Ramos (cell line): Measurements from ENCODE around the gene TMEM263.

Experiments used
- in situ Hi-C: fragments of 300-500 bp; cut with MboI; formaldehyde crosslinking; loops from one replicate; pipeline ENCODE4 v1.14.3; 2022; ENCODE audit warnings: low sequenced_read_pairs; ENCODE audit not compliant: unreplicated experiment

Gene TMEM263

DNA sequence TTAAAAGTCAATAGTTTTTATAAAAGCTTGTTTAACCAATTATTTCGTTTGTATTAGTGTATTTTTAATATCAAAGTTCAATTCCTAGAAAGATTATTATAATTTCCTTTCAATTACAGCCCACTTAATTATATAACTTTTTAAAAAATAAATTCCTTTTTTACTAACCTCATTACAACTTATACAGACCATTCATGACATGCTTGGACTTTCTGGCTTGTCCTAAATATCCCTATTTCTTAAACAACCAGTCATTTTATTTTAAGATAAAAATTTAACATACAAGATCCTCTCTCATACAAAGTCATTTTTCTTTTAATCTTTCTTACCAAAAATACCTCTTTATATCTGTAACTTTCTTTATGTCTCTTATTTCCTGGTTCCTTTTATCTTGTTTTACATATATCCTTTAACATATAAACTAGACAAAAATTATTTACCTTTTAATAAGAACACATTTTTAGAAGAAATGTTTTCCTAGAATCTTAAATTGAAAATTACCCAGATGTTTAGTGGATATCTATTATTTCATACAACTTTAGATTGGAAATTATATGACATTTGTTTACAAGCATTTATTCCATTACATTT is 10.4 kb upstream of the TMEM263 start:
- in situ Hi-C loops: no loop called here

DNA sequence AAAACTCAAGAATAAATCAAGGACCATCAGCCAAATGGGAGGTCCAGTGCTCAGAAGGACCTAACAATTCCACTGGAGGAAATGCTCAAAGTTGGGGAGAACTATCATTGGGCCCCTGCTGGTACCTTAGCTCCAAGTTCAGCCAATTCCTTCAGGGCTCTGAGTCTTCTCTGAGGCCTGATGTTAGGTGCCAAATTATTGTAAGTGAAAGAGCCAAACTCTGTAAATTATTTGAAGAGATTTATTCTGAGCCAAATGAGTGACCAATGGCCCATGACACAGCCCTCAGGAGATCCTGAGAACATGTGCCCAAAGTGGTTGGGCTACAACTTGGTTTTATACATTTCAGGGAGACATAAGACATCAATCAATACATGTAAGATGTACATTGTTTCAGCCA is 8.2 kb upstream of the TMEM263 start:
- in situ Hi-C loops: no loop called here

- in situ Hi-C loops: loop anchor here (25.0 kb wide), 1 partner anchor 1687 kb away; the partner anchor contains the start of gene SELPLG
These were observed 5.1 kb upstream of the TMEM263 start for GRCh38 chr12:106950591-106950990.

GRCh38 chr12:106953352-106954250 is 2.1 kb upstream of the TMEM263 start:
- in situ Hi-C loops: loop anchor here (25.0 kb wide), 1 partner anchor 1684 kb away; the partner anchor contains the start of gene SELPLG

DNA sequence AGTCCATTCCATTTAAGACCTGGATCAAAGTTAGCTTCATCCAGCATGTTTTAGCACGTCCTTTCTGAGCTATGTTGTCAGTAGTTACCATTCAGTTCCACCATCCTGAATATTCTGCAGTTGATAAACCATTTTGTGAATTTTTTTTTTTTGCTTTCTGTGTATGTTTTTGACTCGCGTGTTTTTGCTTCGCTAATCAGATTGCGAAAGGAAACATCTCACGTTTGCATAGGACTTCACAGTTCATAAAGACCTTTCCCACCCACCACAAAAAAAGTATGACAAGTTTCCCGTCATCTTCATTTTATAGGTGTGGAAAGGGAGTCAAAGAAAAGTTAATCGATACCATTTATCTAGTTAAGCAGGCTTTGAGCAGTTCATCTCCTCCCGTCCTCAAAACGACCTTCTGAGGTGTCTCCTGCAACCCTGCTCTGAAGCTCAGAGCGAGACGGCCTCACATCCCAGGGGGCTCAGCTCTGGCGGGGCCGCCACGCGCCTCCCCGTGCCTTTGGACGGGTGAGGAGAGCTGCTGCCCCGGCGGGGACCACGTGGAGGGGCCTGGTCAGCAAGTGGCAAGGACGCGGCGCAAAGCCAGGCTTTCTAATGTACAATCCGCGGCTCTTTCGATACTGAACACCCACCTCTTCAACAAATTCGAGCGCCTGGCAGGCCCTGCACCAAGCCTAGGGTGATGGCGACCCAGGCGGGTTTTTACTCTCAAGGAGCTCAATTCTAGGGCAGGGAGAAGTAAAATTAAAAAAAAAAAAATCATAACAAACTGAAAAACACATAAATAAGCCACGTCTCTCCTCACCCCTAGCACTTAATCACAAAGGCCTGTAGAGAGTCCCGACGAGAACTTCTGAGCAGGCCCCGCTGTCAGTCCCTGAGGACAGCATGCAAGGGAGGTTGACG is 988 bp upstream of the TMEM263 start:
- in situ Hi-C loops: loop anchor here (25.0 kb wide), 1 partner anchor 1683 kb away; the partner anchor contains the start of gene SELPLG

GRCh38 chr12:106956048-106956578 is 406 bp downstream of the TMEM263 start:
- in situ Hi-C loops: loop anchor here (25.0 kb wide), 1 partner anchor 1681 kb away; the partner anchor contains the start of gene SELPLG

GRCh38 chr12:106957583-106957982 is 1.9 kb downstream of the TMEM263 start:
- in situ Hi-C loops: loop anchor here (25.0 kb wide), 1 partner anchor 1680 kb away; the partner anchor contains the start of gene SELPLG

DNA sequence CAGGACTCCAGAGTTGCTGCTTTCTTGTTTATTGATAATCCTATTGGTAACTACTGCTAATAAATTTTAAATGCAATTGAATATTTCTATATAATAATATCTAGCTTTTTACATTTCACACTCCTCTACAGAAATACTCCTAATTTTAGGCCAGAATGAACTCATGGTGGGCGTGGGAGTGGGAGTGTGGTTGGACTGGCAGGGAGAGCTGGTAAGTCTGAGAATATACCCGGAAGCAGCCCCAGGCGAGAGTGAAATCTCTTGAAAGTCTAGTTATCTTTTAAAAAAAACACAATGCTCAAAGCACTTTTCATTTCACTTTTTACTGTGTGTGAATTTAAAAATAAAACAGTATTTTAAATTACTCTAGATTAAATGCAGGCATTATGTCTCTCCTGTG is 4.7 kb downstream of the TMEM263 start:
- in situ Hi-C loops: loop anchor here (25.0 kb wide), 1 partner anchor 1677 kb away; the partner anchor contains the start of gene SELPLG

DNA sequence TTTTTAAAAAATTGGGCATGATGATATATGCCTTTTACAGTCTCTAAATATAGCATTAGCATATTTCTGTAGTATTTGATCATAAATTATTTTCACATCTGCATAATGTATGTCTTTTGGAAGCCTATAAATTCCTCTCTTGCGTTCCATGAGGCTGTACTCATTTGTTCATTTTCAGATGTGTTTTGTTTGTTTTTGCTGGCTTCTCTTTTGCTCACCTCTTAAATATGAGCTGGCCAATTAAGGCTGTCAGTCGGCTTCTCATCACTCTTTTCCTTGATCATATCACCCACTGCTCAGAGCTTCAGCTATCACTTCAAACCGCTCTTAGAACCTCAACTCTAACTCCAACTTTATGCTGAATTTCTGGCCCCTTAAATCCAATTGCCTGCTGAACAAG is 6.6 kb downstream of the TMEM263 start:
- in situ Hi-C loops: loop anchor here (25.0 kb wide), 1 partner anchor 1675 kb away; the partner anchor contains the start of gene SELPLG

DNA sequence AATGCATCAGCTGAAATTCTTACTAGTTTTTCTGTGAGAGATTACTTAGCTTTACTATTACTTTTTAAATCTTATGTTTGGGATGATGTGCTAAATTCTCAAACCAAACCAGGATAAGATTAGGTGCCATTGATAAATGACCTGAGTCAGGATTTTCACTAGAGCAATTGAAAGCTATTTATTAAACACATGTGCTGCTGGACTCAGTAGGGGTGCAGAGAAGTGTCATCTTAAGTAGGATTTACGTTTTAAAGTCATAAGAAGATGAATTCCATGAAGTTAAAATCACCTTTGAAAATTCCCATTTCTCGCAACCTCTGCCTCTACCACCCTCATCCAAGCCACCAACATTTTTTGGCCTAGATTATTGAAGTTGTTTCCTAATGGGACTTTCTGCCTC is 8.8 kb downstream of the TMEM263 start:
- in situ Hi-C loops: loop anchor here (25.0 kb wide), 1 partner anchor 1673 kb away; the partner anchor contains the start of gene SELPLG

DNA sequence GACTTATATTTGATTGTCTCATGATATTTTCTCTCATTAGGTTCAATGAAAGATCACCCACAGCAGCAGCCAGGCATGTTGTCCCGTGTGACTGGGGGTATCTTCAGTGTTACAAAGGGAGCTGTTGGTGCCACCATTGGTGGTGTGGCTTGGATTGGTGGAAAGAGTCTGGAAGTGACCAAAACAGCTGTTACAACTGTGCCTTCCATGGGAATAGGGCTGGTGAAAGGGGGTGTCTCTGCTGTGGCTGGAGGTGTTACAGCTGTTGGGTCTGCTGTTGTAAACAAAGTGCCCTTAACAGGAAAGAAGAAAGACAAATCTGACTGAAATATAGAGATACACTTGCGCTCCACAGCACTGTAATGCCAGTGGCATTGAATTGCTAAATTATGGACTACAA is 15.4 kb downstream of the TMEM263 start:
- in situ Hi-C loops: loop anchor here (25.0 kb wide), 1 partner anchor 1666 kb away; the partner anchor contains the start of gene SELPLG

DNA sequence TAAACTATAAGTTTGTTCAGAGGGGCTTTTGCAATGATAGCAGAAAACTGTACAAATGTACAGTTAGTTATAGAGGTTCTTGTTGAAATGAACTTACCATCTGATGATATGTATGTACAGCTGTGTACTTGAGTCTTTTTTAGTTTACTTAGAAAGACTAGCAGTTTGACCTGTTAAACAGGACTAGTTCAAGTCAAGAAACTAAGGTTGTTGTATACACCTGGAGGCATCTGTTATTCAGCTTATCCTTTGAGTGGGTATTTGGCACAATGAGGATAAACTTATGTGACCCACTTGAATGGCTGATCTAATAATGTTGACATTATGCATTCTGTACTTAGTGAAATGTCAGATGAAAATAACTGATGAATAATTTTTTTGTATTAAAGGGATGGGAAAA is 17.8 kb downstream of the TMEM263 start:
- in situ Hi-C loops: loop anchor here (25.0 kb wide), 1 partner anchor 1664 kb away; the partner anchor contains the start of gene SELPLG

GRCh38 chr12:106974511-106974910 is 18.8 kb downstream of the TMEM263 start:
- in situ Hi-C loops: loop anchor here (25.0 kb wide), 1 partner anchor 1663 kb away; the partner anchor contains the start of gene SELPLG

GRCh38 chr12:106975098-106975497 is 19.4 kb downstream of the TMEM263 start:
- in situ Hi-C loops: no loop called here

DNA sequence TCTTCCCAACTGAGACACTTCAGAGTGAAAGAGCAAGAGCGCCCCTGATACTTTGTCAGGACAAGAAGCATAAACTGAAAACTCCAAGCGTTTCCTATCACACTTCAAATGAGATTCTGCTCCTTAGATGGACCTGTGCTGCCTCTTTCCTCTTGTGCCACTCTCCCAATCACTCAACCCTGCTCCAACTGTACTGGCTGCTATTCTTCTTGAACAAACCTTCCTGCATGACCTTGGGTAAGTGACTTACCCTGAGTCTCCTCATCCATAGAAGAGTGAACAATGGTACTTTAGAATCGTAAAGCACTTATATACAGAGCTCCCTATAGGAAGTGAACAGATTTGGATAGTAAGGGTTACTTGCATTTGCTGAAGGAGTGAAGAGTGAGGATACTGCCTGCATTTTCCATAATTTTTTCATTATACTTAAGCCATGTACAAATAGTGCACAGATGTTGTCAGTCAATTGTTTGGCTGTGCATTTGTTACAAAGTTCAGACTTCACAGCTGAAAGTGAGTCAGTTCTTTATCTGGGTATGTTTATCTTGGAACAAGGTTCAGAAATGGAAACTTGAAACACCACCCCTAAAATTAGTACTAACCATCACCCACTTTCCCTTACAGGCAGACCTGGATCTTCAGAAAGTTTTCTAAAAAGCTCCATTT is 20.4 kb downstream of the TMEM263 start:
- in situ Hi-C loops: no loop called here

DNA sequence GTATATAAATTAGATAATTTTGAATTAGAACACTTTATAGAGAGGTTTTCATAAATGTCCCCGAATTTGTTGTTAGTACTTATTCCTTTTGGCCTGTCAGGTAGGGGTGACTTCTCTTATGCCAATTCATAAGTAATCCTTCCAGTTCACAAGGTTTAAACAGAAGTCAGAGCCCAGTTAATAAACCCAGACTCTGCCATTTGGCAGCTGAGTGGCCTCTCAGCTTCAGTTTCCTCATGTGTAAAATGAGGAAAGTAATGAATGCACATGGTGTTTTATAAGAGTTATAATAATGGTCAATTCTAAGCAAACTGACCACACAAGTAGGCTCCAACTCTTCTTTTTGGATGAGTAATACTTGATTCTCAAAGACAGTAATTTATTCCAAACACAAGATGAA is 21.0 kb downstream of the TMEM263 start:
- in situ Hi-C loops: no loop called here

- in situ Hi-C loops: no loop called here
These were observed 22.5 kb downstream of the TMEM263 start for GRCh38 chr12:106978035-106978800.

- in situ Hi-C loops: no loop called here
These were observed 25.2 kb downstream of the TMEM263 start for GRCh38 chr12:106980944-106981343.
